ENCODE data around the gene TM9SF4.
"Not testable (repeated sequence)": the region's sequence is repeated elsewhere in the genome, so short reads cannot be mapped to it uniquely, and the experiment has no call there.

TM9SF4 gene

GRCh38 chr20:32189691-32190615 lies 80.4 kb downstream of the TM9SF4 start:
- H3K9me3 ChIP-seq (ENCODE audit: control insufficient read depth in 2 of 2, low read length in 2 of 2), result no peaks in the 10 kb centered on the region
- peak overlapping the region; percentile 79 to 90 for H3K9ac ChIP-seq (ENCODE audit: low read length in 2 of 2)
- peaks cover 34% of the 10 kb centered on the region for H3K4me1 ChIP-seq (ENCODE audit: control insufficient read depth, insufficient read depth, low read length)
- H3K4me3 ChIP-seq (ENCODE audit: low read length in 2 of 2), result peak overlapping the region; percentile 81 to 85
- peak overlapping the region; percentile 66 for H3K27ac ChIP-seq (ENCODE audit: low read length)
- no peaks in the 10 kb centered on the region for H3K27me3 ChIP-seq (ENCODE audit: control insufficient read depth in 1 of 2, insufficient read depth in 2 of 2, low read length in 2 of 2)
- H3K36me3 ChIP-seq (ENCODE audit: control insufficient read depth in 2 of 2, insufficient read depth in 2 of 2, low read length in 2 of 2), result no peaks in the 10 kb centered on the region

- peak overlapping the region; percentile 81 to 85 for H3K4me3 ChIP-seq (ENCODE audit: low read length in 2 of 2)
- H3K27ac ChIP-seq (ENCODE audit: low read length), result peak overlapping the region; percentile 66
- no peaks in the 10 kb centered on the region for H3K9me3 ChIP-seq (ENCODE audit: control insufficient read depth in 2 of 2, low read length in 2 of 2)
- peaks cover 34% of the 10 kb centered on the region for H3K4me1 ChIP-seq (ENCODE audit: control insufficient read depth, insufficient read depth, low read length)
- H3K27me3 ChIP-seq (ENCODE audit: control insufficient read depth in 1 of 2, insufficient read depth in 2 of 2, low read length in 2 of 2), result no peaks in the 10 kb centered on the region
- peaks cover 6 to 8% of the 10 kb centered on the region in 2 donors for H3K36me3 ChIP-seq (ENCODE audit: control insufficient read depth in 2 of 2, insufficient read depth in 2 of 2, low read length in 2 of 2)
- peak overlapping the region; percentile 79 to 90 for H3K9ac ChIP-seq (ENCODE audit: low read length in 2 of 2)
These were observed 81.3 kb downstream of the TM9SF4 start for GRCh38 chr20:32190616-32191415.

DNA sequence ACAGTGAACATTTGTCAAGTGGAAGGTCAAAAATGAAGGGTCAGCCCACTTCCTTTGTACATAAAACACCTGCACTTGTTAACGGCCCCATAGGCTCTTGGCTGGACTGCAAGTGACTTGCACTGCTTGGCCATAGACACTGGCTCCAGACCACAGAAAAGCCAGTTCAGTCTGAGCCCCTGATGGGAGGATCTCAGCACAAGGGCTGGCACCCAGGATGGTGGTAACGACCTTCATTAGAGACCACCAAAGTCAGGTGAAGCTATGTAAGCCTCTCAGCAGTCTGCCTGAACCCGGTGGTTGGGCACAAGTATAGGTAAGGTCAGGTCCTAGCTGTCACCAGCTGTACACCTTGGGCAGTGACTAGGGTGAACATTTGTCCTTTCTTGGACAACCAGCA lies 81.9 kb downstream of the TM9SF4 start:
- peaks cover 10 to 11% of the 10 kb centered on the region in 2 donors for H3K36me3 ChIP-seq (ENCODE audit: control insufficient read depth in 2 of 2, insufficient read depth in 2 of 2, low read length in 2 of 2)
- no peaks in the 10 kb centered on the region for H3K27me3 ChIP-seq (ENCODE audit: control insufficient read depth in 1 of 2, insufficient read depth in 2 of 2, low read length in 2 of 2)
- peak overlapping the region; percentile 66 for H3K27ac ChIP-seq (ENCODE audit: low read length)
- peaks cover 34% of the 10 kb centered on the region for H3K4me1 ChIP-seq (ENCODE audit: control insufficient read depth, insufficient read depth, low read length)
- no peak overlapping the region for H3K9ac ChIP-seq (ENCODE audit: low read length in 2 of 2)
- H3K4me3 ChIP-seq (ENCODE audit: low read length in 2 of 2), result no peak overlapping the region
- no peaks in the 10 kb centered on the region for H3K9me3 ChIP-seq (ENCODE audit: control insufficient read depth in 2 of 2, low read length in 2 of 2)

DNA sequence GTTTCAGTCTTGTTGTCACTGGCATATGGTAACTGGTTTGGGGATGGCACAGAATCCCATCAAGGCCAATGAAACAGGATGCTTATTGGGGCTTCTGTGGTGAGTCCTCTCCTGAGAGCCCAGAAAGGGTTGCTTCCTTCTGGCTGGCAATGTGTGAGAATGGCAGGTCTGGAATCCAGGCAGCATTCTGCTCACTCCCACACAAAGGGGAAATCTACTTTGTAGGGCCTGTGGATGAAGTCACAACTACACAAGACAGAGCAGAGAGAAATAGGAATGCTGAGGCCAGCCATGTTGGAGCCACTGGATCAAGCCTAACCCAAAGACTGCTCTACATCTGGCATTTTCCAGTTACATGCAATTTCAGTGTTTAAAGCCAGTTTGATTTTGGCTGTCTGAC lies 82.4 kb downstream of the TM9SF4 start:
- Histone ChIP-seq H3K4me1 (ENCODE audit: control insufficient read depth, insufficient read depth, low read length) (peaks cover 34% of the 10 kb centered on the region), H3K9me3 (ENCODE audit: control insufficient read depth in 2 of 2, low read length in 2 of 2) (no peaks in the 10 kb centered on the region), H3K4me3 (ENCODE audit: low read length in 2 of 2) (no peak overlapping the region), H3K27me3 (ENCODE audit: control insufficient read depth in 1 of 2, insufficient read depth in 2 of 2, low read length in 2 of 2) (no peaks in the 10 kb centered on the region), H3K27ac (ENCODE audit: low read length) (peak overlapping the region; percentile 11), H3K36me3 (ENCODE audit: control insufficient read depth in 2 of 2, insufficient read depth in 2 of 2, low read length in 2 of 2) (peaks cover 11 to 15% of the 10 kb centered on the region in 2 donors), H3K9ac (ENCODE audit: low read length in 2 of 2) (no peak overlapping the region)

DNA sequence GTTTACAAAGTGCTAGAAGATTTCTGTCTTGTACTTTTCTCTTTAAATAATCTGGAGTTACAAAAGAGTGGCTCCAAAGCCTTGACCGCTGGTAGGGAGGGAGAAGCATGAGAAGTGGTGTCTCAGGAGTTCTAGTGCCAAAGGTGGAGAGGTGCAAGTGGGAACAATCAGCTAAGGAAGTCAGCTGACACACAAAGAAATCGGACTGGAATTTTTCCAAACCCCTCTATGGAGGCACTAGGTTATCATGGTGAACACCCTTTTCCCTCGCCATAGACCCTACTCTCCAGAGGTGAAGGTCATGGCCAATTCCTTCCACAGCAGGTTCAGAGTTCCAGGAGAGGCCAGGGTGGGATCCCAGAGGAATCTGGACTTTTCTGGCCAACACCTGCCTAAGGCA lies 83.2 kb downstream of the TM9SF4 start:
- Histone ChIP-seq H3K36me3 (ENCODE audit: control insufficient read depth in 2 of 2, insufficient read depth in 2 of 2, low read length in 2 of 2) (peaks cover 18 to 23% of the 10 kb centered on the region in 2 donors), H3K9me3 (ENCODE audit: control insufficient read depth in 2 of 2, low read length in 2 of 2) (no peaks in the 10 kb centered on the region), H3K27me3 (ENCODE audit: control insufficient read depth in 1 of 2, insufficient read depth in 2 of 2, low read length in 2 of 2) (no peaks in the 10 kb centered on the region), H3K9ac (ENCODE audit: low read length in 2 of 2) (peak overlapping the region in 1 of 2 donors; percentile 5), H3K27ac (ENCODE audit: low read length) (no peak overlapping the region), H3K4me3 (ENCODE audit: low read length in 2 of 2) (no peak overlapping the region), H3K4me1 (ENCODE audit: control insufficient read depth, insufficient read depth, low read length) (peaks cover 34% of the 10 kb centered on the region)

DNA sequence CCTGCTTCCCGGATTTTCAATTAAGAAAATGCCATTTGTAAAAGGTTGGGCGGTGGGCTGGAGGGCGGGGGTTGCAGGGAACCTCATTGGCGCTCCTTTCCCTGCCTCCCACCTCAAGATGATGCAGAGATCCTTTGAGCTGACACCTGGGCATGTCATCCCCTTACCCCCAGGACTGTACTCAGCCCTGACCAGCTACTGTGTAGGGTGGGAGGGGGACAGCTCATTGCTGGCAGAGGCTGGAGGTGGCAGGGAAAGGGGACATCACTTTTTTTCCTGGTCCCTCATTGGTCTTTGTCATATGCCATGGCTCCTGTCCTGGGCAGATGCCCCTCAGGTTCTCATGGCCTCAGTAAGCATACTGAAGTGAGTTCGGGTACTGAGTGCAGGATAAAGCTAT lies 83.8 kb downstream of the TM9SF4 start:
- H3K27me3 ChIP-seq (ENCODE audit: control insufficient read depth in 1 of 2, insufficient read depth in 2 of 2, low read length in 2 of 2); H3K4me3 ChIP-seq (ENCODE audit: low read length in 2 of 2); H3K9me3 ChIP-seq (ENCODE audit: control insufficient read depth in 2 of 2, low read length in 2 of 2); H3K27ac ChIP-seq (ENCODE audit: low read length): not testable (repeated sequence)
- peak overlapping the region in 1 of 2 donors; percentile 29 for H3K9ac ChIP-seq (ENCODE audit: low read length in 2 of 2)
- peaks cover 31% of the 10 kb centered on the region for H3K4me1 ChIP-seq (ENCODE audit: control insufficient read depth, insufficient read depth, low read length)
- H3K36me3 ChIP-seq (ENCODE audit: control insufficient read depth in 2 of 2, insufficient read depth in 2 of 2, low read length in 2 of 2), result peaks cover 20 to 24% of the 10 kb centered on the region in 2 donors

DNA sequence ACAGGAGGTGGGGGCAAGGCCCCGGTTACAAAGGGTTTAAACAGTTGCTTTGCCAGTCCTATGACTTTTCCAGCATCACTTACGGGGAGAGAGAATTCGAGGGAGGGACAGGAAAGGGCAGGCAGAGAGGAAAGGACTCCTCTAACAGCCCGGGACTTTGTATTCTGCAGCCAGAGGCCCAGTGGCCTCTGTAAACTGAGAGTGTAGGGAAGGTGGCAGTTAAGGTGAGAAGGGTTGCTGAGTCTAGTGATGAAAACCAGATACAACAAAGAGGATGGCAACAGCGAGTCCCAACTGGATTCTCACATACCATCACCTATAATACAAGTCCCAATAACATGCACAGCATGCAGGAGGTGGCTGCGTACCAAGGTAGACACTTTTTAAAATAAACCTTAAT lies 84.5 kb downstream of the TM9SF4 start:
- Histone ChIP-seq H3K36me3 (ENCODE audit: control insufficient read depth in 2 of 2, insufficient read depth in 2 of 2, low read length in 2 of 2) (peaks cover 25 to 26% of the 10 kb centered on the region in 2 donors), H3K9ac (ENCODE audit: low read length in 2 of 2) (peak overlapping the region; percentile 21 to 29), H3K4me3 (ENCODE audit: low read length in 2 of 2) (no peak overlapping the region), H3K27me3 (ENCODE audit: control insufficient read depth in 1 of 2, insufficient read depth in 2 of 2, low read length in 2 of 2) (no peaks in the 10 kb centered on the region), H3K9me3 (ENCODE audit: control insufficient read depth in 2 of 2, low read length in 2 of 2) (no peaks in the 10 kb centered on the region), H3K4me1 (ENCODE audit: control insufficient read depth, insufficient read depth, low read length) (peaks cover 25% of the 10 kb centered on the region), H3K27ac (ENCODE audit: low read length) (peak overlapping the region; percentile 31)

DNA sequence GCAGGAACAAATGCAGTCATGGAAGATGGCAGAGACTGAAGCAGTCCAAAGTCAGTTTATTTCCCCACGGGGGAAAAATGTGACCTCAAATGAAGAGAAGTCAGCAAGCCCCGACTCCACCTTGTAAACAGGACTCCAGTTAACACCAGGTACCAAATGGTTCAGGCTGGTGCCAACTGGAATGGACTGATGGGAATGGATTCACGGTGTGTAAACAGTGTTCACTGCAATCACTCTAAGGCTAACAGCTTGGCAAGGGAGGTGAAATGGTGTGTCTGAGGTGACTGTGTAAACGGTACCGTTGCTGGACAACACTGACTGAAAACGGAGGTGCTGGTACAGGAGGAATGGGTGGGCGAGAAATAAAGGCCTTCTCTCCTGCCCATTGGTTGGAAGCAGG lies 86.1 kb downstream of the TM9SF4 start:
- Histone ChIP-seq H3K4me1 (ENCODE audit: control insufficient read depth, insufficient read depth, low read length) (peaks cover 12% of the 10 kb centered on the region), H3K9ac (ENCODE audit: low read length in 2 of 2) (no peak overlapping the region), H3K27me3 (ENCODE audit: control insufficient read depth in 1 of 2, insufficient read depth in 2 of 2, low read length in 2 of 2) (no peaks in the 10 kb centered on the region), H3K4me3 (ENCODE audit: low read length in 2 of 2) (no peak overlapping the region), H3K9me3 (ENCODE audit: control insufficient read depth in 2 of 2, low read length in 2 of 2) (no peaks in the 10 kb centered on the region), H3K36me3 (ENCODE audit: control insufficient read depth in 2 of 2, insufficient read depth in 2 of 2, low read length in 2 of 2) (peaks cover 31 to 33% of the 10 kb centered on the region in 2 donors), H3K27ac (ENCODE audit: low read length) (peak overlapping the region; percentile 46)

DNA sequence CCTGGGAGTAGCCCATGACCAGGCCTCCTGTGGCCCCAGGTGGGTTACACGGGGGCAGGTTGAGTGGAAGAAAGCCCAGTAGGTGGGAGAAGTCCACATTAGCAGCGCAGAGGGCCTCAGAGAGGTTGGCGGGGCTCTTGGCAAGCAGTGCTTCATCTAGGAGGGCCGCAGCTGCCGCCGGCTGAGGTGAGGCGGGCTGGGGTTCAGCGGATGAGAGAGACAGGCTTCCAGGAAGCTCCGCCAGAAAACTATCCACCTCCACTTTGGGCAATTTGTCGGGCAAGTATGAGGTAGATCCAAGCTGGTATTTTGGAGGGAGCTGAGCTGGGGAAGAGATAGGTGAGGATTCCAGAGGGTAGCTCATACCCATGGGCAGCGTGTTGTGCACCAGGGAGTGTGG lies 87.1 kb downstream of the TM9SF4 start:
- H3K9ac ChIP-seq (ENCODE audit: low read length in 2 of 2); H3K9me3 ChIP-seq (ENCODE audit: control insufficient read depth in 2 of 2, low read length in 2 of 2); H3K27ac ChIP-seq (ENCODE audit: low read length); H3K4me3 ChIP-seq (ENCODE audit: low read length in 2 of 2); H3K27me3 ChIP-seq (ENCODE audit: control insufficient read depth in 1 of 2, insufficient read depth in 2 of 2, low read length in 2 of 2): not testable (repeated sequence)
- peaks cover 35 to 40% of the 10 kb centered on the region in 2 donors for H3K36me3 ChIP-seq (ENCODE audit: control insufficient read depth in 2 of 2, insufficient read depth in 2 of 2, low read length in 2 of 2)
- peaks cover 14% of the 10 kb centered on the region for H3K4me1 ChIP-seq (ENCODE audit: control insufficient read depth, insufficient read depth, low read length)

DNA sequence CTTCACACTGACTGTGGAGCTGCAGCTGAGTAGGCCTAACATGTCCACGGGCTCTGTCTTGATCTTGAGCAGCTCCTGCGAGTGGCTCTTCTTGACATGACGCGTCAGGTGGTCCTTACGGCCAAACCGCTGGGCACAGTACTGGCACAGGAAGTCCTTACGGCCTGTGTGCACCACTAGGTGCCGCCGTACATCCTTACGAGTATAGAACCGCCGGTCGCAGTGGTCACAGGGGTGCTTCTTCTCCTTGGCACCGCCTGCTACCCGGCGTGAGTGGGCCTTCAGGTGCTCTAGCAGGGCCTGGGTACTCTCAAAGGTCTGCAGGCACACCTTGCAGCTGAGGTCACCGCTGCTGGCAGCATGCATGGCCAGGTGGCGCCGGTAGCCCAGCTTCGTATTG lies 87.6 kb downstream of the TM9SF4 start:
- H3K27me3 ChIP-seq (ENCODE audit: control insufficient read depth in 1 of 2, insufficient read depth in 2 of 2, low read length in 2 of 2); H3K4me3 ChIP-seq (ENCODE audit: low read length in 2 of 2); H3K9ac ChIP-seq (ENCODE audit: low read length in 2 of 2); H3K27ac ChIP-seq (ENCODE audit: low read length); H3K9me3 ChIP-seq (ENCODE audit: control insufficient read depth in 2 of 2, low read length in 2 of 2): not testable (repeated sequence)
- Histone ChIP-seq H3K36me3 (ENCODE audit: control insufficient read depth in 2 of 2, insufficient read depth in 2 of 2, low read length in 2 of 2) (peaks cover 35 to 43% of the 10 kb centered on the region in 2 donors), H3K4me1 (ENCODE audit: control insufficient read depth, insufficient read depth, low read length) (peaks cover 14% of the 10 kb centered on the region)

Data from stomach smooth muscle (tissue), 2 donors.